ENCODE results near the gene TM9SF1.
A peak's percentile ranks its signal among the peaks of the same experiment; 100 is the strongest.

Gene TM9SF1

GRCh38 chr14:24240110-24240918 is 45.1 kb upstream of the TM9SF1 start:
- Histone ChIP-seq H3K9me2 (ENCODE audit: low read depth, low read length) (no peaks in the 10 kb centered on the region), H3K27me3 (ENCODE audit: insufficient read depth, low read length) (no peaks in the 10 kb centered on the region), H3F3A (ENCODE audit: insufficient read depth, low read length) (no peaks in the 10 kb centered on the region), H3K36me3 (ENCODE audit: insufficient read depth, low read length) (peaks cover 59% of the 10 kb centered on the region), H3K9me3 (ENCODE audit: low read length) (no peaks in the 10 kb centered on the region), H3K4me2 (ENCODE audit: low read length) (peak overlapping the region; percentile 65; the same call in 1 of the 2 replicates), H3K27ac (ENCODE audit: low read depth, low read length, poor library complexity, severe bottlenecking) (no peak overlapping the region), H3K4me3 (ENCODE audit: low read depth, low read length, poor library complexity, severe bottlenecking) (no peak overlapping the region), H3K4me1 (ENCODE audit: insufficient read depth, low read length, severe bottlenecking) (peaks cover 22% of the 10 kb centered on the region), H4K20me1 (ENCODE audit: insufficient read depth, low read length) (no peaks in the 10 kb centered on the region), H2AFZ (ENCODE audit: low read length) (no peak overlapping the region), H3K9ac (ENCODE audit: low read length) (no peak overlapping the region), H3K79me2 (ENCODE audit: insufficient read depth, low read length) (no peaks in the 10 kb centered on the region)
- TF ChIP-seq EZH2 (IDR thresholded peaks at IDR 0.05; ENCODE audit: borderline replicate concordance, low read length), result no peak
- no peak for TF ChIP-seq CTCF (IDR thresholded peaks at IDR 0.05; ENCODE audit: low read length)

GRCh38 chr14:24238527-24239037 is 43.3 kb upstream of the TM9SF1 start:
- Histone ChIP-seq H3K4me1 (ENCODE audit: insufficient read depth, low read length, severe bottlenecking) (peaks cover 34% of the 10 kb centered on the region), H3K4me3 (ENCODE audit: low read depth, low read length, poor library complexity, severe bottlenecking) (no peak overlapping the region), H3K79me2 (ENCODE audit: insufficient read depth, low read length) (no peaks in the 10 kb centered on the region), H3K9me3 (ENCODE audit: low read length) (no peaks in the 10 kb centered on the region), H2AFZ (ENCODE audit: low read length) (no peak overlapping the region), H4K20me1 (ENCODE audit: insufficient read depth, low read length) (no peaks in the 10 kb centered on the region), H3F3A (ENCODE audit: insufficient read depth, low read length) (0 out of 2 replicates have a peak, but pooled peaks cover 3% of the 10 kb centered on the region), H3K27me3 (ENCODE audit: insufficient read depth, low read length) (no peaks in the 10 kb centered on the region), H3K27ac (ENCODE audit: low read depth, low read length, poor library complexity, severe bottlenecking) (no peak overlapping the region), H3K9ac (ENCODE audit: low read length) (no peak overlapping the region), H3K4me2 (ENCODE audit: low read length) (no peak overlapping the region), H3K36me3 (ENCODE audit: insufficient read depth, low read length) (peaks cover 70% of the 10 kb centered on the region), H3K9me2 (ENCODE audit: low read depth, low read length) (no peaks in the 10 kb centered on the region)
- no peak for TF ChIP-seq EZH2 (IDR thresholded peaks at IDR 0.05; ENCODE audit: borderline replicate concordance, low read length)
- no peak for TF ChIP-seq CTCF (IDR thresholded peaks at IDR 0.05; ENCODE audit: low read length)

GRCh38 chr14:24238123-24238522 is 42.9 kb upstream of the TM9SF1 start:
- Histone ChIP-seq H3K27me3 (ENCODE audit: insufficient read depth, low read length) (no peaks in the 10 kb centered on the region), H3K9ac (ENCODE audit: low read length) (no peak overlapping the region), H3K4me2 (ENCODE audit: low read length) (no peak overlapping the region), H3K4me3 (ENCODE audit: low read depth, low read length, poor library complexity, severe bottlenecking) (no peak overlapping the region), H3K79me2 (ENCODE audit: insufficient read depth, low read length) (no peaks in the 10 kb centered on the region), H2AFZ (ENCODE audit: low read length) (no peak overlapping the region), H3K4me1 (ENCODE audit: insufficient read depth, low read length, severe bottlenecking) (peaks cover 34% of the 10 kb centered on the region), H3K27ac (ENCODE audit: low read depth, low read length, poor library complexity, severe bottlenecking) (no peak overlapping the region), H3K36me3 (ENCODE audit: insufficient read depth, low read length) (peaks cover 70% of the 10 kb centered on the region), H3F3A (ENCODE audit: insufficient read depth, low read length) (0 out of 2 replicates have a peak, but pooled peaks cover 3% of the 10 kb centered on the region), H4K20me1 (ENCODE audit: insufficient read depth, low read length) (no peaks in the 10 kb centered on the region), H3K9me3 (ENCODE audit: low read length) (no peaks in the 10 kb centered on the region), H3K9me2 (ENCODE audit: low read depth, low read length) (no peaks in the 10 kb centered on the region)
- no peak for TF ChIP-seq CTCF (IDR thresholded peaks at IDR 0.05; ENCODE audit: low read length)
- TF ChIP-seq EZH2 (IDR thresholded peaks at IDR 0.05; ENCODE audit: borderline replicate concordance, low read length), result no peak
